Type B pancreatic cell (in vitro differentiated cells): ENCODE data around the gene MAGEE1. TPM values are rescaled to one million over a fixed set of nuclear protein-coding genes. Genes with fewer than 3 reads are reported as not detected.

Experiments
- DNase-seq: peaks from one replicate; pipeline ENCODE4 v3.0.0; 2021; ENCODE audit warnings: mixed read lengths; ENCODE audit not compliant: unreplicated experiment; ENCODE audit errors: extremely low spot score
- H3K27ac Mint-ChIP-seq: 2 replicates; pipeline ENCODE4 v1.8.0; 2021; ENCODE audit warnings: mild to moderate bottlenecking, mixed read lengths
- H3K27me3 Mint-ChIP-seq: 2 replicates; pipeline ENCODE4 v1.8.0; 2021; ENCODE audit warnings: mixed read lengths
- H3K36me3 Mint-ChIP-seq: 2 replicates; pipeline ENCODE4 v1.8.0; 2021; ENCODE audit warnings: mixed read lengths
- H3K4me1 Mint-ChIP-seq: one replicate; pipeline ENCODE4 v1.8.0; 2021; ENCODE audit warnings: mixed read lengths; ENCODE audit not compliant: unreplicated experiment
- H3K4me3 Mint-ChIP-seq: 2 replicates; pipeline ENCODE4 v1.8.0; 2021; ENCODE audit warnings: mild to moderate bottlenecking, mixed read lengths
- H3K9me3 Mint-ChIP-seq: 2 replicates; pipeline ENCODE4 v1.8.0; 2021; ENCODE audit warnings: mixed read lengths
- long read RNA-seq: library from polyadenylated mRNA; unstranded; transcript quantifications from one replicate; pipeline ENCODE4 v2.0.0, GENCODE V29; 2020
- total RNA-seq: library from RNA; stranded (reverse); gene quantifications from 2 replicates; pipeline ENCODE4 v1.2.1, GENCODE V29; 2021; ENCODE audit warnings: low replicate concordance
- TF ChIP-seq, protein P1 (sequence below): fragments of 200-600 bp; sonication (generic); conservative IDR thresholded peaks from 2 replicates; pipeline ENCODE4 v1.5.0; 2021; ENCODE audit warnings: antibody characterized with exemption, mild to moderate bottlenecking

The MAGEE1 gene, protein sequence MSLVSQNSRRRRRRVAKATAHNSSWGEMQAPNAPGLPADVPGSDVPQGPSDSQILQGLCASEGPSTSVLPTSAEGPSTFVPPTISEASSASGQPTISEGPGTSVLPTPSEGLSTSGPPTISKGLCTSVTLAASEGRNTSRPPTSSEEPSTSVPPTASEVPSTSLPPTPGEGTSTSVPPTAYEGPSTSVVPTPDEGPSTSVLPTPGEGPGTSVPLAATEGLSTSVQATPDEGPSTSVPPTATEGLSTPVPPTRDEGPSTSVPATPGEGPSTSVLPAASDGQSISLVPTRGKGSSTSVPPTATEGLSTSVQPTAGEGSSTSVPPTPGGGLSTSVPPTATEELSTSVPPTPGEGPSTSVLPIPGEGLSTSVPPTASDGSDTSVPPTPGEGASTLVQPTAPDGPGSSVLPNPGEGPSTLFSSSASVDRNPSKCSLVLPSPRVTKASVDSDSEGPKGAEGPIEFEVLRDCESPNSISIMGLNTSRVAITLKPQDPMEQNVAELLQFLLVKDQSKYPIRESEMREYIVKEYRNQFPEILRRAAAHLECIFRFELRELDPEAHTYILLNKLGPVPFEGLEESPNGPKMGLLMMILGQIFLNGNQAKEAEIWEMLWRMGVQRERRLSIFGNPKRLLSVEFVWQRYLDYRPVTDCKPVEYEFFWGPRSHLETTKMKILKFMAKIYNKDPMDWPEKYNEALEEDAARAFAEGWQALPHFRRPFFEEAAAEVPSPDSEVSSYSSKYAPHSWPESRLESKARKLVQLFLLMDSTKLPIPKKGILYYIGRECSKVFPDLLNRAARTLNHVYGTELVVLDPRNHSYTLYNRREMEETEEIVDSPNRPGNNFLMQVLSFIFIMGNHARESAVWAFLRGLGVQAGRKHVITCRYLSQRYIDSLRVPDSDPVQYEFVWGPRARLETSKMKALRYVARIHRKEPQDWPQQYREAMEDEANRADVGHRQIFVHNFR
- total RNA-seq, result 5.3 and 7.0 TPM in 2 replicates
- long read RNA-seq, result 0 reads

DNA sequence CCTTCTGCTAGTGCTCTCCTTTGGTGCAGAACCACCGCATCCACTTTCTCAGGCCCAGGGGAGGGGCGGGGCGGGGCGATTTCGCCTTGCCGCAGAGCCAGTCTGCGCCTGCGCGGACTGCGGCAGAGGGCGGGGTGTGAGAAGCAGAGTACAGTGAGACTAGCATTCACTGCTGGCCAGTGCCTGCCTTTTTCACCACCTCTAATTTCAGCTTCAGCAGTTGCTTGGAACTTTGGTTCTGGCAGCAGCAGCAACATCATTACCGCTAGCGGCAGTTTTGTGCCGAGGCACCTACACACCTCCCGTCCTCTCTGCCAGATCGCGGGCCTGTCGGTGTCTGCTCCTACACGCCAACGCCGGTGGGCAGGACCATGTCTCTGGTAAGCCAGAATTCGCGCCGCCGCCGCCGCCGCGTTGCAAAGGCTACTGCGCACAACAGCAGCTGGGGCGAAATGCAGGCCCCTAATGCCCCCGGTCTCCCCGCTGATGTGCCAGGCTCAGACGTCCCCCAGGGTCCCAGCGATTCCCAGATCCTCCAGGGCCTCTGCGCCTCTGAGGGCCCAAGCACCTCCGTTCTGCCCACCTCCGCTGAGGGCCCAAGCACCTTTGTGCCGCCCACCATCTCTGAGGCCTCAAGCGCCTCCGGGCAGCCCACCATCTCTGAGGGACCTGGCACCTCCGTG is at the start of gene MAGEE1:
Gene MAGEE1 (plus strand): TSS at position 151 of the 683 bp plus-strand sequence. CDS start 221 bp downstream, at position 372.
- Mint-ChIP-seq H3K27ac (no peak within 1 kb of the TSS), H3K4me1 (no peaks in the 10 kb centered on the region)

DNA sequence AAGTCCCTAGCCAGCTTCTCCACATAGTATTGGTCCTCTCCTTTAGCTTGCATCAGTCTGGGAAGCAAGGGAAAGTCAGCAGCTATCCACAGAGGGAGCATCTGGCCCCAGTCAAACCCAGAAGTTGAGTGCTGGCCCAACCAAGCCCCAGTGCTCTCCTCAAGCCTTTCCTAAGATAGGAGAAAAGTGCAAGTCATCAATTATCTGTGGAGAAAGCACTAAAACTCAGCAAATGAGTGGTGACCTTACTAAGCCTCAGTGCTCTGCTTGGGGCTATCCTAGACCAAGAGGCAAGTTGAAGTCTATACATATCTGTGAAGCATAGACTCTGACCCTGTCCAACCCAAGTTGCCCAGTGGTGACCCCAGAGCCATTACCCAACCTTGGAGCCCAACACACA is 28.5 kb upstream of the MAGEE1 start:
- no peak overlapping the region for H3K27ac Mint-ChIP-seq
- no peak overlapping the region for H3K4me3 Mint-ChIP-seq
- no peaks in the 10 kb centered on the region for H3K9me3 Mint-ChIP-seq
- DNase-seq, result no peak
- H3K27me3 Mint-ChIP-seq, result no peaks in the 10 kb centered on the region
- no peaks in the 10 kb centered on the region for H3K36me3 Mint-ChIP-seq
- TF ChIP-seq, protein P1, sequence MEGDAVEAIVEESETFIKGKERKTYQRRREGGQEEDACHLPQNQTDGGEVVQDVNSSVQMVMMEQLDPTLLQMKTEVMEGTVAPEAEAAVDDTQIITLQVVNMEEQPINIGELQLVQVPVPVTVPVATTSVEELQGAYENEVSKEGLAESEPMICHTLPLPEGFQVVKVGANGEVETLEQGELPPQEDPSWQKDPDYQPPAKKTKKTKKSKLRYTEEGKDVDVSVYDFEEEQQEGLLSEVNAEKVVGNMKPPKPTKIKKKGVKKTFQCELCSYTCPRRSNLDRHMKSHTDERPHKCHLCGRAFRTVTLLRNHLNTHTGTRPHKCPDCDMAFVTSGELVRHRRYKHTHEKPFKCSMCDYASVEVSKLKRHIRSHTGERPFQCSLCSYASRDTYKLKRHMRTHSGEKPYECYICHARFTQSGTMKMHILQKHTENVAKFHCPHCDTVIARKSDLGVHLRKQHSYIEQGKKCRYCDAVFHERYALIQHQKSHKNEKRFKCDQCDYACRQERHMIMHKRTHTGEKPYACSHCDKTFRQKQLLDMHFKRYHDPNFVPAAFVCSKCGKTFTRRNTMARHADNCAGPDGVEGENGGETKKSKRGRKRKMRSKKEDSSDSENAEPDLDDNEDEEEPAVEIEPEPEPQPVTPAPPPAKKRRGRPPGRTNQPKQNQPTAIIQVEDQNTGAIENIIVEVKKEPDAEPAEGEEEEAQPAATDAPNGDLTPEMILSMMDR, result no peak
- H3K4me1 Mint-ChIP-seq, result no peaks in the 10 kb centered on the region

More for the DNA sequence above, at the start of gene MAGEE1:
- H3K27me3 Mint-ChIP-seq, result no peaks in the 10 kb centered on the region
- peak within 1 kb of the TSS; percentile 90 for H3K4me3 Mint-ChIP-seq
- H3K36me3 Mint-ChIP-seq, result no peaks in the 10 kb centered on the region
- DNase-seq, result peak; percentile 75
- TF ChIP-seq, protein P1, result no peak
- H3K9me3 Mint-ChIP-seq, result no peaks in the 10 kb centered on the region

DNA sequence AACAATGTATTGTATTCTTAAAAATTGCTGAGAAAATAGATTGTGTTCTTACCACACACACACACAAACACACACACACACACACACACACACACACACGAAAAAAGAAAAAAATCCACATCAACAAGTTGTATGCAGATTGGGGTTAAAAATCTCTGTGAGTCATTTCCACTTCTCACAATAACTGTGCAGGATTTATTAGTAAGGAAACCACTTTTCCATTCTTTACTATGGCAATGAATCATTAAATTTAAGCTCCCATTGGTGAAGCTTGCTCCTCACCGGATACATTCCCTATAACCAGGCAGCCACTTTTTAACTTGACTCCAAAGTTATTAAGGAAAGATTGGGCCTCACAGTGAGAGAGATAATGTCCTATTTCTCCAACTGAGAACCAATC is 19.7 kb upstream of the MAGEE1 start:
- no peak overlapping the region for H3K27ac Mint-ChIP-seq
- no peak for DNase-seq
- H3K9me3 Mint-ChIP-seq, result no peaks in the 10 kb centered on the region
- TF ChIP-seq, protein P1, result no peak
- no peak overlapping the region for H3K4me3 Mint-ChIP-seq
- H3K4me1 Mint-ChIP-seq, result no peaks in the 10 kb centered on the region
- no peaks in the 10 kb centered on the region for H3K36me3 Mint-ChIP-seq
- H3K27me3 Mint-ChIP-seq, result no peaks in the 10 kb centered on the region

DNA sequence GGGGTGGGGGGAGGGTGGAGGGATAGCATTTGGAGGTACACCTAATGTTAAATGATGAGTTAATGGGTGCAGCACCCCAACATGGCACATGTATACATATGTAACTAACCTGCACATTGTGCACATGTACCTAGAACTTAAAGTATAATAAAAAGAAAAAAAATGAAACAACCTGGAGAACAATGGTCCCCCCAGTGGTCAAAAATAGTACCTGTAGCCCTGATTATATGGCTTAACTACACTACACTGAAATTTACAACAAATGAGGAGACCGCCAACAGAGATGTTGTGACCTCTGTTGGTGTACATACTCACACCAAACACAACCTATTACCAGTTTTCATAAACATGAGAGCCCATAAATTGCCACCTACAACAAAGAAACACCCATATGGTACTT is 7.3 kb upstream of the MAGEE1 start:
- H3K27ac Mint-ChIP-seq, result no peak overlapping the region
- H3K27me3 Mint-ChIP-seq, result no peaks in the 10 kb centered on the region
- H3K4me1 Mint-ChIP-seq, result no peaks in the 10 kb centered on the region
- H3K4me3 Mint-ChIP-seq, result no peak overlapping the region
- no peak for DNase-seq
- TF ChIP-seq, protein P1, result peak; percentile 44
- H3K36me3 Mint-ChIP-seq, result no peaks in the 10 kb centered on the region
- no peaks in the 10 kb centered on the region for H3K9me3 Mint-ChIP-seq
